A673 (cell line): ENCODE results near the gene PTPDC1.

ENCODE experiments used
- CTCF ChIP-seq: fragments of 300-800, 200-600 bp; sonication (generic); conservative IDR thresholded peaks from 2 replicates; pipeline ENCODE4 v1.5.1; 2017; ENCODE audit warnings: low read depth, mild to moderate bottlenecking, antibody characterized with exemption, low read length, moderate library complexity, mixed read lengths
- EZH2 ChIP-seq: fragments of 200-600 bp; sonication (generic); IDR thresholded peaks from 2 replicates; pipeline ENCODE4 v1.6.1; 2017; ENCODE audit warnings: borderline replicate concordance, low read depth, mild to moderate bottlenecking, mixed read lengths, antibody characterized with exemption, low read length; ENCODE audit not compliant: poor library complexity, severe bottlenecking

GRCh38 chr9:94056442-94056974 is 27.8 kb upstream of the PTPDC1 start:
- TF ChIP-seq EZH2 (no peak), CTCF (no peak)
